HCT116 (cell line): ENCODE measurements around the gene CEACAM1. TPM values are rescaled to one million over a fixed set of nuclear protein-coding genes. Genes with fewer than 3 reads are reported as not detected.

Experiments used
- ATAC-seq: fragments of 200-7000 bp; cut with Tn5 transposase; 2 replicates; pipeline ENCODE4 v1.9.1; 2020; ENCODE audit warnings: mild to moderate bottlenecking, moderate library complexity
- BruUV-seq: library from RNA; stranded (reverse); fragments of 400-500 nt; replicated peaks from 2 replicates; lab custom pipeline; 2021; lab: Mats Ljungman, UMichigan
- CTCF ChIA-PET: fragments of 300-600 bp; sonication (Branson Sonifier 250); formaldehyde crosslinking; loops from one replicate; lab custom pipeline; 2021; ENCODE audit warnings: antibody characterized with exemption; lab: Charles Lee
- POLR2A ChIA-PET: fragments of 300-600, 350-600 bp; sonication (Branson Sonifier 250); formaldehyde crosslinking; loops from one replicate; lab custom pipeline; 2021; ENCODE audit warnings: antibody characterized with exemption; lab: Charles Lee
- RAD21 ChIA-PET, 2 experiments: fragments of 300-600 bp; sonication (Branson Sonifier 250); formaldehyde crosslinking; loops; one replicate each; lab custom pipeline; 2023; ENCODE audit warnings: low total read pairs in 2 of 2; ENCODE audit not compliant: uncharacterized antibody in 2 of 2, unreplicated experiment in 2 of 2, low non-redundant PET in 1 of 2; lab: Charles Lee
- DNase-seq: peaks from one replicate; pipeline ENCODE4 v3.0.0-alpha.2; 2010; ENCODE audit warnings: low read depth, low spot score
- H2AFZ ChIP-seq: fragments of 200-600 bp; shearing (Covaris generic), sonication (generic); 2 replicates; pipeline ENCODE4 v1.6.1; 2017; ENCODE audit warnings: low read depth, mixed run types, mixed read lengths, antibody characterized with exemption, low read length; ENCODE audit not compliant: poor library complexity, severe bottlenecking
- H3K27ac ChIP-seq: 2 replicates; pipeline ENCODE4 v1.5.1; 2012; ENCODE audit warnings: low read depth, low read length
- H3K27me3 ChIP-seq: fragments of 200-600 bp; sonication (generic); 2 replicates; pipeline ENCODE4 v1.6.1; 2016; ENCODE audit warnings: mixed run types, low read length, mixed read lengths; ENCODE audit not compliant: insufficient read depth
- H3K36me3 ChIP-seq, 2 experiments: fragments of 200-500 bp in 1 of 2; fragments of 200-600 bp in 1 of 2; sonication (Bioruptor generic) in 1 of 2; sonication (generic) in 1 of 2; 2 replicates each; pipeline versions ENCODE4 v1.5.1 to v1.6.1; 2014 to 2016; ENCODE audit warnings: low read length in 2 of 2, inconsistent platforms in 1 of 2, mixed read lengths in 1 of 2, mixed run types in 1 of 2; ENCODE audit not compliant: insufficient read depth in 2 of 2, control insufficient read depth in 1 of 2
- H3K4me1 ChIP-seq, 2 experiments: fragments of 200-600 bp in 1 of 2; sonication (generic) in 1 of 2; 2 replicates each; pipeline versions ENCODE4 v1.5.1 to v1.6.1; 2012 to 2017; ENCODE audit warnings: low read length in 2 of 2, inconsistent platforms in 1 of 2, mild to moderate bottlenecking in 1 of 2, mixed read lengths in 1 of 2, mixed run types in 1 of 2, moderate library complexity in 1 of 2; ENCODE audit not compliant: insufficient read depth in 2 of 2, control insufficient read depth in 1 of 2
- H3K4me2 ChIP-seq: fragments of 200-600 bp; sonication (generic); 2 replicates; pipeline ENCODE4 v1.6.1; 2017; ENCODE audit warnings: mixed run types, low read length, mixed read lengths
- H3K4me3 ChIP-seq, 2 experiments: fragments of 200-600 bp in 1 of 2; sonication (generic) in 1 of 2; replicated peaks in 1 of 2; 2 replicates each; pipeline ENCODE4 v1.5.1; 2011 to 2016; ENCODE audit warnings: low read length in 2 of 2, control low read depth in 1 of 2, low read depth in 1 of 2, mild to moderate bottlenecking in 1 of 2, mixed read lengths in 1 of 2, mixed run types in 1 of 2
- H3K79me2 ChIP-seq: fragments of 200-600 bp; sonication (generic); 2 replicates; pipeline ENCODE4 v1.6.1; 2017; ENCODE audit warnings: mild to moderate bottlenecking, mixed run types, low read length, moderate library complexity, mixed read lengths; ENCODE audit not compliant: insufficient read depth
- H3K9ac ChIP-seq: fragments of 200-600 bp; sonication (generic); 2 replicates; pipeline ENCODE4 v1.6.1; 2016; ENCODE audit warnings: low read length, mixed read lengths
- H3K9me2 ChIP-seq: fragments of 200-600 bp; sonication (generic), shearing (Covaris generic); 2 replicates; pipeline ENCODE4 v1.6.1; 2017; ENCODE audit warnings: mixed run types, mild to moderate bottlenecking, moderate library complexity; ENCODE audit not compliant: insufficient read depth
- H3K9me3 ChIP-seq, 2 experiments: fragments of 200-500 bp in 1 of 2; fragments of 200-600 bp in 1 of 2; sonication (Bioruptor generic) in 1 of 2; sonication (generic) in 1 of 2; 2 replicates each; pipeline ENCODE4 v1.6.1; 2014 to 2017; ENCODE audit warnings: low read length in 2 of 2, mixed read lengths in 2 of 2, inconsistent platforms in 1 of 2, low read depth in 1 of 2, mild to moderate bottlenecking in 1 of 2, mixed run types in 1 of 2, moderate library complexity in 1 of 2; ENCODE audit not compliant: control insufficient read depth in 1 of 2, insufficient read depth in 1 of 2
- H4K20me1 ChIP-seq: fragments of 200-600 bp; sonication (generic), shearing (Covaris generic); 2 replicates; pipeline ENCODE4 v1.6.1; 2017; ENCODE audit warnings: mixed run types, mild to moderate bottlenecking, moderate library complexity; ENCODE audit not compliant: insufficient read depth
- CEBPB ChIP-seq: IDR thresholded peaks from 2 replicates; pipeline ENCODE4 v1.6.1; 2012; ENCODE audit warnings: low read depth
- ELF1 ChIP-seq: IDR thresholded peaks from 2 replicates; pipeline ENCODE4 v1.6.1; 2012; ENCODE audit warnings: low read depth, borderline replicate concordance
- EZH2 ChIP-seq: fragments of 200-600 bp; sonication (generic); IDR thresholded peaks from 2 replicates; pipeline ENCODE4 v1.6.1; 2017; ENCODE audit warnings: antibody characterized with exemption, mixed run types
- FOSL1 ChIP-seq: IDR thresholded peaks from 2 replicates; pipeline ENCODE4 v1.6.1; 2012; ENCODE audit warnings: low read depth
- POLR2AphosphoS5 ChIP-seq: IDR thresholded peaks from 2 replicates; pipeline ENCODE4 v1.6.1; 2011; ENCODE audit warnings: mild to moderate bottlenecking, low read depth, low read length, moderate library complexity
- REST ChIP-seq: IDR thresholded peaks from 2 replicates; pipeline ENCODE4 v1.6.1; 2012; ENCODE audit warnings: low read depth
- SIN3A ChIP-seq: IDR thresholded peaks from 2 replicates; pipeline ENCODE4 v1.6.1; 2012; ENCODE audit warnings: low read depth
- SP1 ChIP-seq: IDR thresholded peaks from 2 replicates; pipeline ENCODE4 v1.6.1; 2012; ENCODE audit warnings: low read depth
- ZFX ChIP-seq: fragments of 450-650 bp; IDR thresholded peaks from 2 replicates; pipeline ENCODE4 v1.6.1; 2017
- intact Hi-C: fragments of 100-400 bp; cut with micrococcal nuclease; formaldehyde crosslinking; loops from 2 replicates; pipeline ENCODE4 v1.10.0; 2022
- total RNA-seq: library from RNA; stranded (reverse); gene quantifications from one replicate; pipeline ENCODE4 v1.2.1, GENCODE V29; 2021; ENCODE audit not compliant: unreplicated experiment
- TF ChIP-seq, protein P1 (sequence below): IDR thresholded peaks from 2 replicates; pipeline ENCODE4 v1.6.1; 2012

Gene CEACAM1
- total RNA-seq, 1 experiment from 2014 or later = 1.2 TPM

GRCh38 chr19:42468273-42468796, 59.9 kb downstream of the CEACAM1 start (continued):
- no peak for TF ChIP-seq ZFX
- TF ChIP-seq, protein P1, sequence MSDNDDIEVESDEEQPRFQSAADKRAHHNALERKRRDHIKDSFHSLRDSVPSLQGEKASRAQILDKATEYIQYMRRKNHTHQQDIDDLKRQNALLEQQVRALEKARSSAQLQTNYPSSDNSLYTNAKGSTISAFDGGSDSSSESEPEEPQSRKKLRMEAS = peak; percentile 51; the same call in 1 of the 2 replicates

- Histone ChIP-seq H3K27me3 (no peaks in the 10 kb centered on the region), H3K79me2 (no peaks in the 10 kb centered on the region), H4K20me1 (no peaks in the 10 kb centered on the region), H3K4me2 (no peak overlapping the region), H3K4me1 (peaks cover 33 to 51% of the 10 kb centered on the region in 2 experiments), H3K9me2 (no peaks in the 10 kb centered on the region), H3K9me3 (no peaks in the 10 kb centered on the region), H3K4me3 (no peak overlapping the region), H3K9ac (no peak overlapping the region), H3K27ac (no peak overlapping the region), H2AFZ (no peak overlapping the region), H3K36me3 (no peaks in the 10 kb centered on the region)
- POLR2A ChIA-PET = no interaction called here
- no peak for DNase-seq
- no peak for TF ChIP-seq EZH2
- no peak for TF ChIP-seq FOSL1
- no peak for TF ChIP-seq SIN3A
- TF ChIP-seq SP1 = no peak
- no peak for TF ChIP-seq CEBPB
- no peak for TF ChIP-seq REST
- TF ChIP-seq ELF1 = no peak
- no peak for TF ChIP-seq POLR2AphosphoS5
- CTCF ChIA-PET = interaction anchor here (0.9 to 1.6 kb wide), 3 partner anchors 17 to 33 kb away, joined by 3 to 5 read pairs (median 3); no protein-coding TSS in a partner anchor
- intact Hi-C loops = no loop called here
- BruUV-seq = no TSS peak
- no peak for ATAC-seq
- RAD21 ChIA-PET = no interaction called here
These were observed 61.0 kb downstream of the CEACAM1 start for GRCh38 chr19:42467183-42467760.
